ENCODE measurements around the gene MOK. TPM values are rescaled to one million over a fixed set of nuclear protein-coding genes. Genes with fewer than 3 reads are reported as not detected.
"Not testable (repeated sequence)": the region's sequence is repeated elsewhere in the genome, so short reads cannot be mapped to it uniquely, and the experiment has no call there.

Gene MOK, protein sequence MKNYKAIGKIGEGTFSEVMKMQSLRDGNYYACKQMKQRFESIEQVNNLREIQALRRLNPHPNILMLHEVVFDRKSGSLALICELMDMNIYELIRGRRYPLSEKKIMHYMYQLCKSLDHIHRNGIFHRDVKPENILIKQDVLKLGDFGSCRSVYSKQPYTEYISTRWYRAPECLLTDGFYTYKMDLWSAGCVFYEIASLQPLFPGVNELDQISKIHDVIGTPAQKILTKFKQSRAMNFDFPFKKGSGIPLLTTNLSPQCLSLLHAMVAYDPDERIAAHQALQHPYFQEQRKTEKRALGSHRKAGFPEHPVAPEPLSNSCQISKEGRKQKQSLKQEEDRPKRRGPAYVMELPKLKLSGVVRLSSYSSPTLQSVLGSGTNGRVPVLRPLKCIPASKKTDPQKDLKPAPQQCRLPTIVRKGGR
- 15.8 TPM for total RNA-seq
- long read RNA-seq, partial matches to known transcripts: 0 of 6 reads
- long read RNA-seq, other reads (novel, unspliced or antisense): 4 of 6 reads

DNA sequence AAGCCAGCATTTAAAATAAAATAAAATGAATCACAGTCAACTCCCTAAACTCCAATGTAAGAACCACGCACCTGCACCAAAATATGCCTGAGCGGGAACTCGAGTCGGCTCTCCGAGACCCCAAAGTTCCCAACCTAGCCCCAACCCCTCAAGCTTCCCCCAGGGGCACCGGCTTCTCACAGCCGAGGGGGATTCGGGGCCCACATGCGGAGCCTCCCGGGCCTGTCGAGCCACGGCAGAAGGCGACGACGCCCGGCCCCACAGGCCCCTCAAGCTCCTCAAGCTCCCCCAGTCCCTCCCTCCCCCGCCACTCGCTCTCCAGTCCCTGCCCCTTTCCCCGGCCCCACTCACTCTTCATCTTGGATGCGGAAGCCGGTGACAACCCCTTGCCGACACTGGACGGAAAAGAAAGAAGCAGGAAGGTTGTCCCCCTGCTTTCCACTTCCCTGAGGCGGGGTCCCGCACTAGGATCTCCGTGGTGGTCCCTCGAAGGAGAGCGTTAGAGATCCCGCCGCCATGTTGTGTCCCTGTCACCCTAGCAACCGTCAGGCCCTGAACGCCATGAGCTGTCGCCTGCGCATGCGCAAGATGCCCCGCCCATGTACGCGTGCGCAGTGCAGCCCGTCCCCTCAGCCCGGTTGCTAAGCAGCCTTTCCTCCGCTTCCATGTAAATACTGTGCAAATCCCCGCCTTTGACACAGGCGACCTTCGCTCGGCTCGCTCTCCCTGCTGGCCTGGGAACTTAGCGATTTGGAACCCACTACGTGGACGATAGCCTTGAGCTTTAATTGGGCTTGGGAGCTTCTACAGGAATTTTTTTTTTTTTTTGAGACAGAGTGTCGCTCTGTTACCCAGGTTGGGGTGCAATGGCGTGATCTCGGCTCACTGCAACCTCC lies at the start of gene MOK:
Gene MOK (minus strand): TSS at position 554 of the 896 bp plus-strand sequence. CDS start 196 bp downstream, at position 358.
- peak within 1 kb of the TSS; percentile 76 for H3K27ac ChIP-seq
- no peaks in the 10 kb centered on the region for H3K9me3 ChIP-seq
- peaks cover 8% of the 10 kb centered on the region for H3K4me1 ChIP-seq
- intact Hi-C loops (cut with DNase I): no loop called here
- peak within 1 kb of the TSS; percentile 78 for H3K4me3 ChIP-seq
- peak; percentile 99 for ATAC-seq
- DNase-seq: peak; percentile 95
- no peaks in the 10 kb centered on the region for H3K27me3 ChIP-seq (ENCODE audit: low read depth)
- H3K36me3 ChIP-seq: no peaks in the 10 kb centered on the region
- TF ChIP-seq, protein P1, sequence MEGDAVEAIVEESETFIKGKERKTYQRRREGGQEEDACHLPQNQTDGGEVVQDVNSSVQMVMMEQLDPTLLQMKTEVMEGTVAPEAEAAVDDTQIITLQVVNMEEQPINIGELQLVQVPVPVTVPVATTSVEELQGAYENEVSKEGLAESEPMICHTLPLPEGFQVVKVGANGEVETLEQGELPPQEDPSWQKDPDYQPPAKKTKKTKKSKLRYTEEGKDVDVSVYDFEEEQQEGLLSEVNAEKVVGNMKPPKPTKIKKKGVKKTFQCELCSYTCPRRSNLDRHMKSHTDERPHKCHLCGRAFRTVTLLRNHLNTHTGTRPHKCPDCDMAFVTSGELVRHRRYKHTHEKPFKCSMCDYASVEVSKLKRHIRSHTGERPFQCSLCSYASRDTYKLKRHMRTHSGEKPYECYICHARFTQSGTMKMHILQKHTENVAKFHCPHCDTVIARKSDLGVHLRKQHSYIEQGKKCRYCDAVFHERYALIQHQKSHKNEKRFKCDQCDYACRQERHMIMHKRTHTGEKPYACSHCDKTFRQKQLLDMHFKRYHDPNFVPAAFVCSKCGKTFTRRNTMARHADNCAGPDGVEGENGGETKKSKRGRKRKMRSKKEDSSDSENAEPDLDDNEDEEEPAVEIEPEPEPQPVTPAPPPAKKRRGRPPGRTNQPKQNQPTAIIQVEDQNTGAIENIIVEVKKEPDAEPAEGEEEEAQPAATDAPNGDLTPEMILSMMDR (IDR thresholded peaks at IDR 0.05): no peak

DNA sequence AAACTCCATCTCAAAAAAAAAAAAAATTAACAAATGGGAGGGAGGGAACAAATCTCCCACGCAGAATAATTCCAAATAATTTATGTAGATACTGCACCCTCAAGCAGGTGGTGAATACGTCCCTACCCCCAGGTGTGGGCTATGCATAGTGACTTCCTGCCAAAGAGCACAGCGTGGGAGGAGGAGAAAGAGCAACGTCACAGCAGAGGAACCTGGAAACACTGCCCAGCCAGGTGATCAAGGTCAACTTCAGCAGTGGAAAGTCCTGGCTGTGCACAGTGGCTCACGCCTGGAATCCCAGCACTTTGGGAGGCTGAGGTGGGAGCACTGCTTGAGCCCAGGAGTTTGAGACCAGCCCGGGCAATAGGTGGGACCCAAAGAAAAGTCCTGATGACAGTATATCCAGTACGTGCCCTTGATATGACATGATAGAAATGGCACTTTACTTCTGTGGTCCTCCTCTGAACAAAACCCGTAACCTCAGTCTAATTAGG lies 48.2 kb upstream of the MOK start:
- ATAC-seq (no peak), DNase-seq (no peak)
- H3K27ac ChIP-seq: no peak overlapping the region
- TF ChIP-seq, protein P1 (IDR thresholded peaks at IDR 0.05): no peak
- no peaks in the 10 kb centered on the region for H3K27me3 ChIP-seq (ENCODE audit: low read depth)
- H3K4me3 ChIP-seq: no peak overlapping the region
- H3K36me3 ChIP-seq: peaks cover 97% of the 10 kb centered on the region
- intact Hi-C loops (cut with DNase I): no loop called here
- H3K9me3 ChIP-seq: no peaks in the 10 kb centered on the region
- peaks cover 6% of the 10 kb centered on the region for H3K4me1 ChIP-seq

DNA sequence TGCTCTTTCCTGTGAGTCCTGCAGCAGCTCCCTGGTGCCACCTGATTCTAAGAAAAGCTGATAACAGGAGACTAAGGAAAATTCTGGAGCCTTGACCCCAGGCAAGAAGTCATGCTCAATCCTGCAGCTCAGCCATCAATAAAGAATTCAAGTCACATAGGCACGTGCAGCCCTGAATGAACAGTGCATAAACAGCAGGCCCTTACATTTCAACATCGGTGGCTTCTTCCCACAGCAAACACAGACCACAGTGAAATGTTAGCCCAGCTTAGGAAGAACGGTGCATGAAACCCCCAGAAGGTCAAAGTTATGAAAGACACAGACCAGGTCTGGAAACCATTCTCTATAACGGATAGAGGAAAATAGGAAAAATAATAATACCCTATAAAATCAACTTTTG lies 47.2 kb upstream of the MOK start:
- DNase-seq (no peak), ATAC-seq (peak in 1 of 2 donors; percentile 37)
- H3K4me3 ChIP-seq: no peak overlapping the region
- H3K27ac ChIP-seq: peak overlapping the region; percentile 6
- intact Hi-C loops (cut with DNase I): no loop called here
- H3K4me1 ChIP-seq: peaks cover 6% of the 10 kb centered on the region
- H3K9me3 ChIP-seq: no peaks in the 10 kb centered on the region
- TF ChIP-seq, protein P1 (IDR thresholded peaks at IDR 0.05): no peak
- peaks cover 97% of the 10 kb centered on the region for H3K36me3 ChIP-seq
- no peaks in the 10 kb centered on the region for H3K27me3 ChIP-seq (ENCODE audit: low read depth)

DNA sequence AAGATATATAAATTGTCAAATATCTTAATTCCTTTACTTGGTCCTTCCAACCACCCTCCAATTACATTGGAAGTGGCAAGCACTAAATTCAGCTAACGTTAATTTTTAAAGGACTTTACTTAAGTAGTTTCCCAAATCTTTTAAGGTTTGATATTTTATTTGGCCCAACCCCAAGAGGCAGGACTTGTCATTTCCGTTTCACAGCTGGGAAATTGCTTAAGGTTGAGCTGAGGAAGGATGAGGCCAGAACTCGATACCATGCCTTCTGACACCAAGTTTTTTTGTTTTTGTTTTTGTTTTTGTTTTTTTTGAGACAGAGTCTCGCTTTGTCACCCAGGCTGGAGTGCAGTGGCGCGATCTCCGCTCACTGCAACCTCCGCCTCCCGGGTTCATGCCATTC lies 46.6 kb upstream of the MOK start:
- ATAC-seq; H3K9me3 ChIP-seq; DNase-seq; H3K4me1 ChIP-seq; H3K27me3 ChIP-seq (ENCODE audit: low read depth); intact Hi-C loops (cut with DNase I); H3K4me3 ChIP-seq: not testable (repeated sequence)
- H3K36me3 ChIP-seq: peaks cover 97% of the 10 kb centered on the region
- H3K27ac ChIP-seq: peak overlapping the region; percentile 56

DNA sequence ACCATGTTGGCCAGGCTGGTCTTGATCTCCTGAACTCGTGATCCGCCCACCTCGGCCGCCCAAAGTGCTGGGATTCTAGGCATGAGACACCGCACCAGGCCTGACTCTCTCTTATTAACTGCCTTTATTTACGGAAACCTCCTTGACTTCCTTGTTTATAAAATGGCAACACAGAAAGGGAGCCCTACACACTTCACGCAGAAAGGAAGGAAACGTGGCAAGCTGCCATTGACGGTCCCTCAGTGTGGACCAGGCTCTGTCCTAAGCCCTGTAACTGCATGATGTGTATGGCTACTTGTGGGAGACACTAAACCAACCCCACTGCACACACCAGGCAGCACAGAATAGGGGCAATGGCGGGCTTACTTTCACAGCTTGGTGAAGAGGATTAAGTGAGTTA lies 46.1 kb upstream of the MOK start:
- Histone ChIP-seq H3K36me3 (peaks cover 97% of the 10 kb centered on the region), H3K9me3 (no peaks in the 10 kb centered on the region), H3K27ac (peak overlapping the region; percentile 56), H3K4me3 (no peak overlapping the region), H3K4me1 (peaks cover 6% of the 10 kb centered on the region), H3K27me3 (ENCODE audit: low read depth) (no peaks in the 10 kb centered on the region)
- intact Hi-C loops (cut with DNase I): no loop called here
- TF ChIP-seq, protein P1 (IDR thresholded peaks at IDR 0.05): no peak
- DNase-seq (no peak), ATAC-seq (peak; percentile 23 to 36)
